Prostate gland (tissue), 2 donors: ENCODE results near the gene SLC33A1.

Experiments used
- POLR2AphosphoS5 ChIP-seq: sonication (generic); formaldehyde crosslinking; IDR thresholded peaks from one replicate; pipeline ENCODE4 v1.6.1; 2017; ENCODE audit warnings: antibody characterized with exemption
- TF ChIP-seq, protein P1 (sequence below), 4 experiments: fragments of 200-600 bp in 2 of 4; fragments of 450-650 bp in 2 of 4; sonication (generic) in 2 of 4; IDR thresholded peaks; 1 replicate in 3 of 4; 2 replicates in 1 of 4; pipeline ENCODE4 v1.5.1; 2016 to 2019; ENCODE audit warnings: antibody characterized with exemption in 4 of 4, mild to moderate bottlenecking in 2 of 4, moderate library complexity in 2 of 4

DNA sequence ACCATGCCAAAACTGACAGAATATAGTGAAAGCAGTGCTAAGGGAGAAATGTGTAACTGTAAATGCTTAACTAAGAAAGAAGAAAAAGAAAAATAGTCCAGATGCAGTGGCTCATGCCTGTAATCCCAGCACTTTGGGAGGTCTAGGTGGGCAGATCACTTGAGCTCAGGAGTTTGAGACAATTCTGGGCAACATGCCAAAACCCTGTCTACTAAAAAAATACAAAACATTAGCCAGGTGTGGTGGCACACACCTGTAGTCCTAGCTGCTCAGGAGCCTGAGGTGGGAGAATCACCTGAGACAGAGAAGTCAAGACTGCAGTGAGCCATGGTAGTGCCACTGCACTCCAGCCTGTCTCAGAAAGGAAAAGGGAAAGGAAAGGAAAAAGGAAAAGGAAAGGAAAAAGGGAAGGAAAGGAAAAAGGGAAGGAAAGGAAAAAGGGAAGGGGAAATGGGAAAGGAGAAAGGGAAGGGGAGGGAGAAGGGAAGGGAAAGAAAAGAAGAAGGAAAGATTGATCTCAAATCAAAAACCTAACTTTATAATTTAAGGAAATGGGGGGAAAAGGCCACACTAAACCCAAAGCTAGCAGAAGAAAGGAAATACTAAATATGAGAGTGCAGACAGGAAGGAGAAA, 68.4 kb downstream of the SLC33A1 start:
- TF ChIP-seq, protein P1, sequence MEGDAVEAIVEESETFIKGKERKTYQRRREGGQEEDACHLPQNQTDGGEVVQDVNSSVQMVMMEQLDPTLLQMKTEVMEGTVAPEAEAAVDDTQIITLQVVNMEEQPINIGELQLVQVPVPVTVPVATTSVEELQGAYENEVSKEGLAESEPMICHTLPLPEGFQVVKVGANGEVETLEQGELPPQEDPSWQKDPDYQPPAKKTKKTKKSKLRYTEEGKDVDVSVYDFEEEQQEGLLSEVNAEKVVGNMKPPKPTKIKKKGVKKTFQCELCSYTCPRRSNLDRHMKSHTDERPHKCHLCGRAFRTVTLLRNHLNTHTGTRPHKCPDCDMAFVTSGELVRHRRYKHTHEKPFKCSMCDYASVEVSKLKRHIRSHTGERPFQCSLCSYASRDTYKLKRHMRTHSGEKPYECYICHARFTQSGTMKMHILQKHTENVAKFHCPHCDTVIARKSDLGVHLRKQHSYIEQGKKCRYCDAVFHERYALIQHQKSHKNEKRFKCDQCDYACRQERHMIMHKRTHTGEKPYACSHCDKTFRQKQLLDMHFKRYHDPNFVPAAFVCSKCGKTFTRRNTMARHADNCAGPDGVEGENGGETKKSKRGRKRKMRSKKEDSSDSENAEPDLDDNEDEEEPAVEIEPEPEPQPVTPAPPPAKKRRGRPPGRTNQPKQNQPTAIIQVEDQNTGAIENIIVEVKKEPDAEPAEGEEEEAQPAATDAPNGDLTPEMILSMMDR (IDR thresholded peaks at IDR 0.05) = no peak
- TF ChIP-seq POLR2AphosphoS5 = no peak
